DND-41 (cell line): ENCODE results near the gene TRAF1.

Source experiments
- ATAC-seq: fragments of 200-7000 bp; cut with Tn5 transposase; 3 replicates; pipeline ENCODE4 v1.9.1; 2021; ENCODE audit warnings: low read depth; ENCODE audit not compliant: insufficient read depth
- DNase-seq: peaks from one replicate; pipeline ENCODE4 v3.0.0-alpha.2; 2020
- H2AFZ ChIP-seq: 2 replicates; pipeline ENCODE4 v1.6.0; 2012; ENCODE audit warnings: low read depth, low read length
- H3K27ac ChIP-seq: 2 replicates; pipeline ENCODE4 v1.5.1; 2012; ENCODE audit warnings: low read length, inconsistent platforms
- H3K27me3 ChIP-seq: fragments of 200-600 bp; sonication (generic); 2 replicates; pipeline ENCODE4 v1.6.0; 2012; ENCODE audit warnings: low read length, mild to moderate bottlenecking, inconsistent platforms; ENCODE audit not compliant: insufficient read depth, poor library complexity
- H3K36me3 ChIP-seq: 2 replicates; pipeline ENCODE4 v1.5.1; 2012; ENCODE audit warnings: low read length, inconsistent platforms; ENCODE audit not compliant: insufficient read depth
- H3K4me1 ChIP-seq: 2 replicates; pipeline ENCODE4 v1.5.1; 2012; ENCODE audit warnings: mild to moderate bottlenecking, low read length; ENCODE audit not compliant: insufficient read depth
- H3K4me2 ChIP-seq: 2 replicates; pipeline ENCODE4 v1.6.0; 2012; ENCODE audit warnings: mild to moderate bottlenecking, moderate library complexity, low read length, inconsistent platforms; ENCODE audit not compliant: insufficient read depth
- H3K4me3 ChIP-seq, 2 experiments: fragments of 200-600 bp in 1 of 2; shearing (Covaris generic) in 1 of 2; 2 replicates each; pipeline ENCODE4 v1.5.1; 2012 to 2016; ENCODE audit warnings: inconsistent platforms in 2 of 2, low read length in 2 of 2, mild to moderate bottlenecking in 2 of 2, low read depth in 1 of 2, moderate library complexity in 1 of 2
- H3K79me2 ChIP-seq: 2 replicates; pipeline ENCODE4 v1.6.0; 2012; ENCODE audit warnings: low read length, inconsistent platforms; ENCODE audit not compliant: insufficient read depth
- H3K9ac ChIP-seq: 2 replicates; pipeline ENCODE4 v1.6.0; 2012; ENCODE audit warnings: low read depth, mild to moderate bottlenecking, inconsistent platforms, low read length, moderate library complexity
- H3K9me3 ChIP-seq: 2 replicates; pipeline ENCODE4 v1.5.1; 2012; ENCODE audit warnings: low read length, moderate library complexity, mild to moderate bottlenecking, inconsistent platforms; ENCODE audit not compliant: insufficient read depth, severe bottlenecking
- H4K20me1 ChIP-seq: 2 replicates; pipeline ENCODE4 v1.6.0; 2012; ENCODE audit warnings: low read length; ENCODE audit not compliant: insufficient read depth
- CTCF ChIP-seq: IDR thresholded peaks from 2 replicates; pipeline ENCODE4 v1.5.1; 2012; ENCODE audit warnings: borderline replicate concordance, low read length, moderate library complexity, mild to moderate bottlenecking; ENCODE audit not compliant: poor library complexity, severe bottlenecking; ENCODE audit errors: extremely low read depth
- EZH2 ChIP-seq: IDR thresholded peaks from 3 replicates; pipeline ENCODE4 v1.6.1; 2012; ENCODE audit warnings: borderline replicate concordance, low read depth, mild to moderate bottlenecking, moderate library complexity, low read length, inconsistent platforms; ENCODE audit not compliant: severe bottlenecking

Gene TRAF1

GRCh38 chr9:120909904-120910303, 16.7 kb downstream of the TRAF1 start:
- H3K36me3 ChIP-seq, result no peaks in the 10 kb centered on the region
- peak; percentile 46 for DNase-seq

GRCh38 chr9:120905315-120906164, 21.1 kb downstream of the TRAF1 start:
- H3K9me3 ChIP-seq, result no peaks in the 10 kb centered on the region
- H3K27ac ChIP-seq, result no peak overlapping the region
- TF ChIP-seq CTCF (no peak), EZH2 (no peak)
- no peaks in the 10 kb centered on the region for H4K20me1 ChIP-seq
- H3K4me3 ChIP-seq, result no peak overlapping the region
- H3K4me2 ChIP-seq, result no peak overlapping the region
- no peak overlapping the region for H3K9ac ChIP-seq
- H2AFZ ChIP-seq, result no peak overlapping the region
- no peaks in the 10 kb centered on the region for H3K36me3 ChIP-seq
- H3K4me1 ChIP-seq, result peaks cover 14% of the 10 kb centered on the region
- DNase-seq, result no peak
- no peaks in the 10 kb centered on the region for H3K79me2 ChIP-seq
- peak; percentile 42; the same call in 2 of the 3 replicates for ATAC-seq
- no peaks in the 10 kb centered on the region for H3K27me3 ChIP-seq

More at GRCh38 chr9:120909904-120910303, 16.7 kb downstream of the TRAF1 start:
- H2AFZ ChIP-seq, result no peak overlapping the region
- ATAC-seq, result peak; percentile 75
- no peak overlapping the region for H3K9ac ChIP-seq
- peaks cover 9% of the 10 kb centered on the region for H3K4me1 ChIP-seq
- H3K27ac ChIP-seq, result 0 out of 2 replicates have a peak overlapping the region, but pooled peaks have one; percentile 1
- no peaks in the 10 kb centered on the region for H4K20me1 ChIP-seq
- H3K4me3 ChIP-seq, result no peak overlapping the region
- H3K4me2 ChIP-seq, result no peak overlapping the region
- TF ChIP-seq CTCF (no peak), EZH2 (no peak)
- no peaks in the 10 kb centered on the region for H3K27me3 ChIP-seq
- no peaks in the 10 kb centered on the region for H3K9me3 ChIP-seq
- H3K79me2 ChIP-seq, result no peaks in the 10 kb centered on the region

- Histone ChIP-seq H3K9ac (no peak overlapping the region), H3K27ac (no peak overlapping the region)
- ATAC-seq, result no peak
Observed at GRCh38 chr9:120904978-120905301, 21.7 kb downstream of the TRAF1 start.

More at GRCh38 chr9:120904978-120905301, 21.7 kb downstream of the TRAF1 start:
- no peak for TF ChIP-seq EZH2
- TF ChIP-seq CTCF, result no peak
- H3K79me2 ChIP-seq, result no peaks in the 10 kb centered on the region
- H4K20me1 ChIP-seq, result no peaks in the 10 kb centered on the region
- no peak overlapping the region for H2AFZ ChIP-seq
- H3K9me3 ChIP-seq, result no peaks in the 10 kb centered on the region
- no peaks in the 10 kb centered on the region for H3K27me3 ChIP-seq
- H3K4me2 ChIP-seq, result no peak overlapping the region
- no peaks in the 10 kb centered on the region for H3K36me3 ChIP-seq
- H3K4me3 ChIP-seq, result no peak overlapping the region
- peaks cover 8% of the 10 kb centered on the region for H3K4me1 ChIP-seq
- no peak for DNase-seq
